Middle frontal gyrus (tissue), 1 donor: ENCODE data around the gene TOR4A.

Source experiments
- DNase-seq: peaks from one replicate; pipeline ENCODE4 v3.0.0-alpha.2; 2015; ENCODE audit warnings: low spot score; ENCODE audit errors: extremely low spot score

TOR4A gene

DNA sequence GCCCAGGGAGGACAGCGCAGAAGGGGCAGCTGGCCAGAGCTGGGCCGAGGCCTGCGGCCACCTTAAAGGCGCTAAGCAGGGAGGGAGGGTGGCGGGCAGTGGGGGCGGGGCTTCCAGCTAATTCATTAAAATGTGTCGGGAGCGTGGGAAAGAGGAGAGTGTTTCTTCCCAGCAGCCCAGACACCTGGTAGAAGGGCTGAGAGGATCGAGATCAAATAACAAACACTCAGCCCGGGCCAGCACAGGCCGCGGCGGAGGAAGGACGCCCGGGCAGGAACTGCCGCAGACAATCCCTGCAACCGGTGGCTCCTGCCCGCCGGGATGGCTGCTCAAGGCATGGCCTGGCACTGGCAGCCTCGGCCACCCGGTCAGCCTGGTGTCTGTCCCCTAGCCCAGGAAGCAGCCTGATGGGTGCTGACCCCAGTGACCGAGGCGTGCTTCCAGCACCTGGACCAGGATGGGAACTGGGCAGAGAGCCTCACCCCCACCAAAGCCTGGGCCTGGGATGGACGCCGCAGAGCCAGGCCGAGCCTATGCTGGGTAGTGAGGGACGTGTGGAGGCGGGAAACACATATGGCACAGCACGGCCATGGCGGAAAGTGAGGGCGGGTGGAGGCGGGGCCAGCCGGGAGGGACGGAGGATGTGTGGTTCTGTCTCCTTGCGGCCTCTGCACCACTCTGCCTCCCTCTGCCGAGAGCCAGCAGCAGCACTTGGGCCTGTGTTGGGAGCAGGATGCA is 27.7 kb downstream of the TOR4A start:
- DNase-seq, result no peak

DNA sequence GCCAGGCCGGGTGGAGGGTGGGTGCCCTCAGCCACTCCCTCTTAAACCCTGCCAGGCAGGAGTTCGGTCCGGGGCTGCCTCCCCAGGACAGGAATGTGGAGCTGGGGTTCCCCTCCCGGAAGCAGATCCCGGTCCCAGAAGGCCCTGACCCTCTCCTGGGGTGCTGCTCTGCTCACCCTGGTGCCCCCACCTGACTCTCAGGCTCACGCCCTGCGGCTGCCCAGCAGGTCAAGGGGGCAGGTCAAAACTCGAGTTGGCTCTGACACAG is 28.2 kb downstream of the TOR4A start:
- DNase-seq, result no peak

DNA sequence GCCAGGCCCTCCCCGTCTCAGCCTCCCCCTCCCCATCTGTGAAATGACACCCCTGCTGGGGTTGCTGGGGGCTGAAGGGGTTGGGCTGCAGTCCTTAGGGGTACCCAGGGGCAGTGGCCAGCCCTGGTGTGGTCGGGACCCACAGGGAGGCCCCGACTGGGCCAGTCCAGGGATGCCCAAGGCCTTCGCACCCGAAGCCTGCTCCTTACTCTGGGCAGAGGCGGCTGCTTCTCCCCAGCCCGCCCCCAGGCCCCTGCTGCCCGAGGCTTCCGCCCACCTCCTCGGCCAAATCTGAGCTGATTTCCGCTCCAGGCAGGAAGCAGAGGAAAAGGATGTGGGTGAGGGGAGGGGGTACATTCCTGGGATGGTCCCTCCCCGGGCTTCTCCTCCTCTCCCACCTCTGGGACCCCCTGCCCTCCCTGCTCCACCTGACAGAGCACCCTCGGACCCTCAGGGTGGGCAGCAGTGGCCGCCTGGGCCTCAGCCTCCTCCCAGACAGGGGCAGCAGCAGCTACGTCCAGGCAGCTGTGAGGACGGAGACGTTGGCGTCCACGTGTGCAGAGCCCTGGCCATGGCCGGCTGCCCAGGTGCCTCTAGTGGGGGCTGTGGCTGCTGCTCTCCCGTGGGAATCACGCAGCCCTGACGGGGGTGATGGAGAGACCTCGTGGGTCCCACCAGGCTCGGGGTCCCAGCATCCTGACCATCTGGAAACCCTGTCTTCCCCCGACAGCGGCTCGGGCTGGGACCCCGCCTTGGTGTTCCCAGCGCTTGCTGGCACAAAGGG is 28.7 kb downstream of the TOR4A start:
- no peak for DNase-seq

- DNase-seq, result no peak
These were observed 29.3 kb downstream of the TOR4A start for GRCh38 chr9:137306850-137307254.

GRCh38 chr9:137307255-137308056 is 29.9 kb downstream of the TOR4A start:
- DNase-seq, result no peak

GRCh38 chr9:137308057-137308619 is 30.6 kb downstream of the TOR4A start:
- no peak for DNase-seq

- no peak for DNase-seq
These were observed 32.1 kb downstream of the TOR4A start for GRCh38 chr9:137309368-137310188.

- no peak for DNase-seq
These were observed 32.9 kb downstream of the TOR4A start for GRCh38 chr9:137310189-137311052.

GRCh38 chr9:137311171-137311985 is 33.9 kb downstream of the TOR4A start:
- no peak for DNase-seq

- no peak for DNase-seq
These were observed 34.7 kb downstream of the TOR4A start for GRCh38 chr9:137311986-137312851.

DNA sequence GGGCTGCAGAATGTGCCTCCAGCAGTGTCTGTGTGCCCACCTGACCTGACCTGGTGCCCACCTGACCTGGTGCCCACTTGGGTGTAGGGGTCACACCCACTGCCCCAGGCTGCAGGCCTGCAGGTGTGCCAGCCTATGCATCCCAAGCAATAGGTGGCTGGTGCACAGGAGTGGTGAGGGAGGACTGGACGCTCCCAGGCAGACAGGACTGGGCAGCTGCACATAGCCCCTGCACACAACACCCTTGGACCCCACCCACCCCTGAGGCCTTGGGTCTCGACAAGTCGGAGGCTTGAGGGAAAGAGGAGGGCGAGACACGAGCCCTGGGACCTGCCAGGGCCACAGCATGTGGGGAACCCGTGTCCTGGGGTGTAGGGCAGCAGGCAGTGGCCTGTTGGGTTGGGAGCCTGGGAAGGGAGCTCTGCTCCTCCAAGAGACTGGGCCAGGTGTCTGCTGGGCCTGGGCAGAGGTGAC is 35.4 kb downstream of the TOR4A start:
- no peak for DNase-seq

DNA sequence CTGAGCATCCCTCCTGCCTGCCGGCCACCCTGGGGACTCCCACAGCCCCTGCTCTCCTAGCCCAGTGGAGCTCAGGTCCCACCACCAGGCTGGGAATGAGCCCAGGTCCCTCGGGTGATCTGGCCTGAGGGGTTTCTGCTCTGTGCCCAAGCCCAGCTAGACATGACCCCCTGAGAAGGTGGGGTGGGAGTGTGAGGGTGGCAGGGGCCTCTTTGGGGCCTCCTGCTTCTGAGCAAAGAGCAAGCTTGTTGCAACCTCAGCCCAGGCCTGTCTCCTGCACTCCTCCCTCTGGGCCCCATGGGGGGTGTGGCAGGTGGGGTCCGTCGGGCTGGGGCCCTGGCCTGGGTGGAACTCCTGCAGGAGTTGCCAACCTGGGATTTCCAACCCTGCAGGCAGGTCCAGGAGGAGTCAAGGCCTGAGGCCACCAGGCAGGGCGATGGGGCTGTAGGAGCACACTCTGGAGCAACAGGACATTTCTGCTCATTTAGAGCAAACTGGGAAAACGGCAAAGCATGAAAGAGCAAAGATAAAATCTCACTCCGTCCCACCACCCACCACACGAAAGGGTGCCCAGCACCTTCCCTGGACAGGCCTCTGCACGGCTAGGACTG is 35.9 kb downstream of the TOR4A start:
- DNase-seq, result no peak

DNA sequence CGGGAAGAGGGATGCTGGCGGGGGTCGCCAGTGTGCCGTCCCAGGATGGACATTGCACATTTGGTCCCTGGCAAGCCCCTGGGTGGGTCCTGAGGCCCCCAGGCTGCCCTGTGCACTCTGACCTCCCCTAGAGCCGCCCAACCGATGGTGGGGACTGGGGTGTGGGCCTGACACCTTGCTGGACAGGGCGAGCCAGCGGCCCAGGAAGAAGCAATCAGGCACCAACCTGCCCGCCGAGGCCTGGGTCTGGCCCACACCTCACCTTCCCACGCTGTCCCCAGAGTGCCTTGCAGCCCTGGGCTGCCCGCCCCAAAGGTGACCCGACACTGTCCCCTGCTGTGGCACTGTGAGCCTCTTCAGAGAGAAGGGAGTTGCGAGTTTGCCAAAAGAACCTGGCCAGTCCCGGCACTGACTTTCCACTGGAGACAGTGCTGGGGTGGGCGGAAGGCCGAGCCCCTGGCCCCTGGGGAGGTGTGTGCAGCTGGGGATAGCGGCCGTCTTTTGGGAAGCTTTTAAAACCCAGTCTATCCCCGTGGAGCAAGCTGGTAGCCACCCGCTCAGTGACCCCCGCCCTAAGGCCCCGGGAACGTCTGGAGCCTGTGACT is 36.5 kb downstream of the TOR4A start:
- DNase-seq, result no peak

GRCh38 chr9:137314561-137315560 is 37.3 kb downstream of the TOR4A start:
- no peak for DNase-seq

GRCh38 chr9:137315581-137316011 is 38.1 kb downstream of the TOR4A start:
- no peak for DNase-seq
